GM21515 (cell line): ENCODE measurements around the gene CPO.
"Not testable (repeated sequence)": the region's sequence is repeated elsewhere in the genome, so short reads cannot be mapped to it uniquely, and the experiment has no call there.

Experiments used
- ATAC-seq: cut with Tn5 transposase; IDR thresholded peaks from one replicate; pipeline ENCODE4 v1.9.1; 2021; ENCODE audit not compliant: unreplicated experiment

CPO gene, protein sequence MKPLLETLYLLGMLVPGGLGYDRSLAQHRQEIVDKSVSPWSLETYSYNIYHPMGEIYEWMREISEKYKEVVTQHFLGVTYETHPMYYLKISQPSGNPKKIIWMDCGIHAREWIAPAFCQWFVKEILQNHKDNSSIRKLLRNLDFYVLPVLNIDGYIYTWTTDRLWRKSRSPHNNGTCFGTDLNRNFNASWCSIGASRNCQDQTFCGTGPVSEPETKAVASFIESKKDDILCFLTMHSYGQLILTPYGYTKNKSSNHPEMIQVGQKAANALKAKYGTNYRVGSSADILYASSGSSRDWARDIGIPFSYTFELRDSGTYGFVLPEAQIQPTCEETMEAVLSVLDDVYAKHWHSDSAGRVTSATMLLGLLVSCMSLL

GRCh38 chr2:206939340-206939739, at the start of gene CPO:
Gene CPO, plus strand, starts transcription at chr2:206939518. Its CDS starts 82 bp downstream, at chr2:206939600.
- ATAC-seq = no peak

DNA sequence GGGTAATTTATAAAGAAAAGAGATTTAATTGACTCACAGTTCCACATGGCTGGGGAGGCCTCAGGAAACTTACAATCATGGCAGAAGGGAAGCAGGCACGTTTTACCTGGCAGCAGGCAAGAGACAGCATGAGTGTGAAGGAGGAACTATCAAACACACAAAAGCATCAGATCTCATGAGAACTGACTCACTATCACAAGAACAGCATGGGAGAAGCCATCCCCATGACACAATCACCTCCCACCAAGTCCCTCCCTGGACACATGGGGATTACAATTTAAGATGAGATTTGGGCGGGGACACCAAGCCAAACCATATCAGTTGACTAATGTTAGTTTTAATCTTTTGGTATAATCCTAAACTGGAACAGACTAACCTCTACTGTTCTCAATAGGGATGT, 49.1 kb upstream of the CPO start:
- ATAC-seq = no peak

GRCh38 chr2:206890926-206891325, 48.4 kb upstream of the CPO start:
- no peak for ATAC-seq

GRCh38 chr2:206915121-206915520, 24.2 kb upstream of the CPO start:
- no peak for ATAC-seq

DNA sequence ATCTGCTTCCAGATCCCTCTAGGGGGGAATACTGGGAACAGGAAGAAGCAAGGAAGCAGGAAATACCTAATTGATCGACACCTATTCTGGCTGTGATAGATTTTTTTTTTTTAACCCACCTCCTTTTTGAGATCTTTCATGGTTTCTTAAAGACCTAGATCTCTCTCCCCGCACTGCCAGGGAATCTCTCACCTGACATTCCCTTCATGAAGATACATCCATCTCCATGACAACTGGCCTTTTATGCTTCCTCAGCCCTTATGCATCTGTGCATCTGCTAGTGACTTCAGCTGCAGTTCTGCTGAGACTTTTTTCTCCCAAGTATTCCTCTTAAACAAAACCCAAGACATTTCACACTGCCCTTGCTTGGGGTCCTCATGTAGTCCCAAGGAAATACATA, 21.1 kb upstream of the CPO start:
- ATAC-seq = no peak

DNA sequence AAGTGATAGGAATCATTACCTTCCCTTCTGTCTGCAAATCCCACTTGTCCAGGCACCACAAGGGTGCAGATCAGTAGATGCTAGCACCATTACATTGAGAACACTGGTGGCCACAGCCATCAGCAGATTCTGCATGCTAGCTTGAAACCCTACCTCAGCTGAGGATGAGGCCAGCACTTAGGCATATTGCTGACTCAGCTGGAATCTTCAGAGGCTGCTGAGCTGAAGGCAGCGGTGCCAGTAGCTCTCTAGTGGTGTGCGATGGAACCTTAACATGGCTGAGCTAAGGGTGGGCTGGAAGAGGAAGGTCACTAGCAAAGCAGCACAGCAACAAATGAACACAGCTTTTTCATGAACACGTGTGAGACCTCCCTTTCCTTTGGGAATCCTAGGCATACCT, 19.0 kb upstream of the CPO start:
- ATAC-seq = no peak

DNA sequence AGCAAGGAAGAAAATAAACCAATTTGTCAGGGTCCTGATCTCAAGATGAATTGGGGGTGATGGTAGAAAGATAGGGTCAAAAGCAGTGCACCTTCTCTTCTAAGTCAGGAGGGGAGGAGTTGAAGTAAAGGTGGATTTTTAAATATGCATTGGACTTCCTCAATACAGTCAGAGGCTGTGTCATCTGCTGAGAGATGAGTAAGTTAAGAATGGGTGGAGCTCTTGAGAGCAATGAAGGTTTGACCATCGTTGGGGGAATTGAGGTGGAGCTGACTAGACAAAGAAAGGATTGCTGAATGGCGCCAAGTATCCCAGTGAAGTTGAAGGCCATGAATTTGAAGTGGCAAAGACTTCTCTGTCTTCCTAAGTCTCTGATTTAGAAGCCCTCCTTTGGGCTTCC, 18.4 kb upstream of the CPO start:
- no peak for ATAC-seq

GRCh38 chr2:206921529-206921928, 17.8 kb upstream of the CPO start:
- no peak for ATAC-seq

GRCh38 chr2:206935991-206936842, 3.1 kb upstream of the CPO start:
- ATAC-seq = no peak

DNA sequence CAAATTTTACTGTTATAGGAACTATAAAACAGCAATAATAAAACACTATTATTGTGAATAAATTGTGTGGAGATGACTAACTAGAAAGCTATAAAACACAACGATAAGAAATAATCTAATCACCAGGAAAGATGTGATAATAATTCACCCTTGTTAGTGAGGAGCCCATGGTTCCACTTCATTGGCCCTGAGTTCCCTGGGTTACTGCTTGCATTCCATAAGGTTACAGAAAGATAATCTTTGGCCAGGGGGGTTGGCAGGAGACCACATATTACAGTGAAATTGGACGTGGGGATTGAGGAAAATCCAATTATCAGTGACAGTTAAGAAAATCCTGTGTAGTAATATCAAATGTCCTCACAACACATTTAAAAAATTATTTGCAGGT, 2.5 kb upstream of the CPO start:
- no peak for ATAC-seq

GRCh38 chr2:206937555-206937954, 1.8 kb upstream of the CPO start:
- ATAC-seq = peak; percentile 93

- ATAC-seq = no peak
Observed at GRCh38 chr2:206940546-206940945, 1.2 kb downstream of the CPO start.

- no peak for ATAC-seq
Observed at GRCh38 chr2:206942592-206943478, 3.5 kb downstream of the CPO start.

- not testable (repeated sequence) for ATAC-seq
Observed at GRCh38 chr2:206953404-206953803, 14.1 kb downstream of the CPO start.

DNA sequence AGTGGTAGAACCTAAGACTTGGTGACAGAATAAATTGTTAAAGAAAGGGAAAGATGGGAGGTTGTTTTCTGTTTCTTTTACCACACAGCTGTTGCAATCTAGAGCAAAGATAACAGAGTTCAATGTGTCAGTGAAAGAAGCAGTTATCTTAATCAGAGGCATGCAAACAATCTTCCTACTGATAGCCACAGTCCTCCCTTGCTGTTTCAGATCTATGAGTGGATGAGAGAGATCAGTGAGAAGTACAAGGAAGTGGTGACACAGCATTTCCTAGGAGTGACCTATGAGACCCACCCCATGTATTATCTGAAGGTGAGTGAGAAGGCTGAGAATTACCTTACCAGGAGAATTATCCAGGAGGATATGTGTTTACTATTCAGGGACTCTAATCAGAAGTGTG, 15.9 kb downstream of the CPO start:
- no peak for ATAC-seq

DNA sequence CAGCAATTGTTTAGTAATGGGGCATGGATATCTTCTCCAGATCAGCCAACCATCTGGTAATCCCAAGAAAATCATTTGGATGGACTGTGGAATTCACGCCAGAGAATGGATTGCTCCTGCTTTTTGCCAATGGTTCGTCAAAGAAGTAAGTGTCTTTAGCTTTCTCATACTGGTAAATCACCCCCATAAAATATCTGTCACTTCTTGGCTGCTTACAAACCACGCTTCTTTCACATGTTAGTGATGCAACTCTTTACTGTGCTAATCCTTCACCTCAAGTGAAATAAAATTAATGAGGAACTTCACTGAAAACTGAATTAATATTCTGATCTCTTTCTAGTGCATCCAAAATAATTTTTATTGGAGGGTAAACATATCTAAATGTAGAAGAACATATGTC, 18.9 kb downstream of the CPO start:
- ATAC-seq = no peak

DNA sequence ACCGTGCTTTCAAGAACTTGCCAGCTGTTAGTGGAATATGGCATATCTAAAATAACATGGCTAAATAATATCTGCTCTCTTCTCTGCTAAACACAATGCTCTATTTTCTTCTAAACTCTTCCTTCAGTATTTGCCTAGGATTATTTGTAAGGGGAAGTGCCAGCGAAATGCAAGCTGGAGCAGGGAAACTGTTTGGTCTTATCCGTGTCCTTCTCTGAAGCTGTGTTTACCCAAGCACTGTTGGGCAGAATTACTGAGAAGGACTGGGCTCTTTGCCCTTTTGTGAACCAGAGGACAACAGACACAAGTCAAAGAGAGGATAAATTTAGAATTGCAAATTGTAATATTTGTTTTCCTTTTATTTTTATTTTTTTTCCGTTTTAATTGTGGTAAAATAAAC, 23.6 kb downstream of the CPO start:
- no peak for ATAC-seq

GRCh38 chr2:206968134-206969086, 29.1 kb downstream of the CPO start:
- no peak for ATAC-seq

- ATAC-seq = no peak
Observed at GRCh38 chr2:206969192-206969591, 29.9 kb downstream of the CPO start.
